ENCODE measurements around the gene POU2F1. TPM values are rescaled to one million over a fixed set of nuclear protein-coding genes. Genes with fewer than 3 reads are reported as not detected.

Gene POU2F1
- total RNA-seq, 1 experiment from 2014 or later: 11.6 TPM

GRCh38 chr1:167469280-167469965 is 248.7 kb downstream of the POU2F1 start:
- Mint-ChIP-seq H3K27me3 (ENCODE audit: insufficient read depth, unreplicated experiment) (no peaks in the 10 kb centered on the region), H3K27ac (ENCODE audit: low read depth, unreplicated experiment) (no peak overlapping the region), H3K9me3 (ENCODE audit: unreplicated experiment) (no peaks in the 10 kb centered on the region), H3K36me3 (ENCODE audit: insufficient read depth, unreplicated experiment) (no peaks in the 10 kb centered on the region), H3K4me3 (ENCODE audit: unreplicated experiment) (no peak overlapping the region), H3K4me1 (ENCODE audit: insufficient read depth, unreplicated experiment) (no peaks in the 10 kb centered on the region)
- ChIA-PET CTCF (interaction anchor here (0.6 to 6.6 kb wide), 9 partner anchors 9 to 1134 kb away, joined by 3 to 33 read pairs (median 3); no protein-coding TSS in a partner anchor), POLR2A (interaction anchor here (1.2 kb wide), 1 partner anchor 14 kb away, joined by 7 read pairs; no protein-coding TSS in a partner anchor)
- no peak for TF ChIP-seq CTCF (IDR thresholded peaks at IDR 0.05; ENCODE audit: unreplicated experiment)
- intact Hi-C loops (cut with micrococcal nuclease): no loop called here
- DNase-seq (ENCODE audit: unreplicated experiment): no peak
- BruUV-seq (replicated peaks): no TSS peak

- no peak overlapping the region for H3K4me3 Mint-ChIP-seq (ENCODE audit: unreplicated experiment)
- H3K4me1 Mint-ChIP-seq (ENCODE audit: insufficient read depth, unreplicated experiment): no peaks in the 10 kb centered on the region
- no peaks in the 10 kb centered on the region for H3K9me3 Mint-ChIP-seq (ENCODE audit: unreplicated experiment)
- BruUV-seq (replicated peaks): no TSS peak
- intact Hi-C loops (cut with micrococcal nuclease): no loop called here
- no peak for TF ChIP-seq CTCF (IDR thresholded peaks at IDR 0.05; ENCODE audit: unreplicated experiment)
- H3K36me3 Mint-ChIP-seq (ENCODE audit: insufficient read depth, unreplicated experiment): no peaks in the 10 kb centered on the region
- no peaks in the 10 kb centered on the region for H3K27me3 Mint-ChIP-seq (ENCODE audit: insufficient read depth, unreplicated experiment)
- POLR2A ChIA-PET: interaction anchor here (0.6 kb wide), 1 partner anchor 959 kb away, joined by 3 read pairs; no protein-coding TSS in a partner anchor
- CTCF ChIA-PET: no interaction called here
- no peak overlapping the region for H3K27ac Mint-ChIP-seq (ENCODE audit: low read depth, unreplicated experiment)
- DNase-seq (ENCODE audit: unreplicated experiment): no peak
These were observed 250.9 kb downstream of the POU2F1 start for GRCh38 chr1:167471568-167471967.

GRCh38 chr1:167472752-167473521 is 252.3 kb downstream of the POU2F1 start:
- intact Hi-C loops (cut with micrococcal nuclease): no loop called here
- no peaks in the 10 kb centered on the region for H3K27me3 Mint-ChIP-seq (ENCODE audit: insufficient read depth, unreplicated experiment)
- no peaks in the 10 kb centered on the region for H3K4me1 Mint-ChIP-seq (ENCODE audit: insufficient read depth, unreplicated experiment)
- no peak overlapping the region for H3K27ac Mint-ChIP-seq (ENCODE audit: low read depth, unreplicated experiment)
- no peak for TF ChIP-seq CTCF (IDR thresholded peaks at IDR 0.05; ENCODE audit: unreplicated experiment)
- DNase-seq (ENCODE audit: unreplicated experiment): no peak
- H3K4me3 Mint-ChIP-seq (ENCODE audit: unreplicated experiment): no peak overlapping the region
- CTCF ChIA-PET: interaction anchor here (0.6 to 1.5 kb wide), 9 partner anchors 12 to 212 kb away, joined by 3 to 9 read pairs (median 3); no protein-coding TSS in a partner anchor
- no peaks in the 10 kb centered on the region for H3K36me3 Mint-ChIP-seq (ENCODE audit: insufficient read depth, unreplicated experiment)
- POLR2A ChIA-PET: no interaction called here
- no TSS peak for BruUV-seq (replicated peaks)
- H3K9me3 Mint-ChIP-seq (ENCODE audit: unreplicated experiment): no peaks in the 10 kb centered on the region

- Mint-ChIP-seq H3K27ac (ENCODE audit: low read depth, unreplicated experiment) (no peak overlapping the region), H3K36me3 (ENCODE audit: insufficient read depth, unreplicated experiment) (no peaks in the 10 kb centered on the region), H3K9me3 (ENCODE audit: unreplicated experiment) (no peaks in the 10 kb centered on the region), H3K4me3 (ENCODE audit: unreplicated experiment) (no peak overlapping the region), H3K27me3 (ENCODE audit: insufficient read depth, unreplicated experiment) (no peaks in the 10 kb centered on the region), H3K4me1 (ENCODE audit: insufficient read depth, unreplicated experiment) (no peaks in the 10 kb centered on the region)
- intact Hi-C loops (cut with micrococcal nuclease): no loop called here
- TF ChIP-seq CTCF (IDR thresholded peaks at IDR 0.05; ENCODE audit: unreplicated experiment): no peak
- ChIA-PET POLR2A (interaction anchor here (1.1 kb wide), 1 partner anchor 75 kb away, joined by 3 read pairs; no protein-coding TSS in a partner anchor), CTCF (interaction anchor here (0.7 to 1.5 kb wide), 6 partner anchors 11 to 206 kb away, joined by 3 to 9 read pairs (median 4); no protein-coding TSS in a partner anchor)
- no peak for DNase-seq (ENCODE audit: unreplicated experiment)
- no TSS peak for BruUV-seq (replicated peaks)
These were observed 253.1 kb downstream of the POU2F1 start for GRCh38 chr1:167473761-167474160.
